Stimulated activated CD4-positive, alpha-beta T cell treated with anti-CD3 and anti-CD28 coated beads, Interleukin-4, amount 100 ng/mL, for 48 hours (primary cell): ENCODE data around the gene NPAT.

ENCODE experiments used
- DNase-seq, 2 donors: peaks; one replicate each; pipeline ENCODE4 v3.0.0-alpha.2; 2020; ENCODE audit warnings: low read depth in 2 of 2

NPAT gene

DNA sequence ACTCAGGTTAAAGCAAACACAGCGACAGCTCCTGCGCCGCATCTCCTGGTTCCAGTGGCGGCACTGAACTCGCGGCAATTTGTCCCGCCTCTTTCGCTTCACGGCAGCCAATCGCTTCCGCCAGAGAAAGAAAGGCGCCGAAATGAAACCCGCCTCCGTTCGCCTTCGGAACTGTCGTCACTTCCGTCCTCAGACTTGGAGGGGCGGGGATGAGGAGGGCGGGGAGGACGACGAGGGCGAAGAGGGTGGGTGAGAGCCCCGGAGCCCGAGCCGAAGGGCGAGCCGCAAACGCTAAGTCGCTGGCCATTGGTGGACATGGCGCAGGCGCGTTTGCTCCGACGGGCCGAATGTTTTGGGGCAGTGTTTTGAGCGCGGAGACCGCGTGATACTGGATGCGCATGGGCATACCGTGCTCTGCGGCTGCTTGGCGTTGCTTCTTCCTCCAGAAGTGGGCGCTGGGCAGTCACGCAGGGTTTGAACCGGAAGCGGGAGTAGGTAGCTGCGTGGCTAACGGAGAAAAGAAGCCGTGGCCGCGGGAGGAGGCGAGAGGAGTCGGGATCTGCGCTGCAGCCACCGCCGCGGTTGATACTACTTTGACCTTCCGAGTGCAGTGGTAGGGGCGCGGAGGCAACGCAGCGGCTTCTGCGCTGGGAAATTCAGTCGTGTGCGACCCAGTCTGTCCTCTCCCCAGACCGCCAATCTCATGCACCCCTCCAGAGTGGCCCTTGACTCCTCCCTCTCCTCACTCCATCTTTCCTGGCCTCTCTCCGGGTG lies at the start of gene NPAT, which contains the start of gene ATM:
Gene NPAT (minus strand): TSS at position 65 of the 774 bp plus-strand sequence. CDS start 102 bp downstream, outside the sequence.
Gene ATM (plus strand): TSS at position 494 of the 774 bp plus-strand sequence. CDS start 4,558 bp downstream, outside the sequence.
- DNase-seq = peak; percentile 94 to 98

DNA sequence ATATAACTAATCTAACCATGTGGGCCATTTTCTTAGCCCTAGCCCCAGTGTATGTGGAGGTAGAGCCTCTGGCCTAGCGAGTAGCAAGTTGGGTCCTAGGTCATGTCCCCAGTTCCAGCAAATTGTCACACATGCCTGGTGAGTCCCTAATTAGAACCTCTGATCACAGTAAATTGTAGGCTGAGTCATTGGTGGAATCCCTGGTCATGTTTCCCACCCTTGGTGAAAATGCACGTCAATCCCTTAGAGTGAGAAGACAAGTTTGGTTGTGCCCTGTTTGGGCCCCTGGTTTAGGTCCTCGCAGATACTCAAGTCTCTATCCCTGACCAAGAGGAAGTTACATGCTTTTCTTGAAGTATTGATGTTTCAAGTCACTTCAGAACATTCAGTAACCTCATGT lies 47.1 kb upstream of the NPAT start:
- DNase-seq = no peak

DNA sequence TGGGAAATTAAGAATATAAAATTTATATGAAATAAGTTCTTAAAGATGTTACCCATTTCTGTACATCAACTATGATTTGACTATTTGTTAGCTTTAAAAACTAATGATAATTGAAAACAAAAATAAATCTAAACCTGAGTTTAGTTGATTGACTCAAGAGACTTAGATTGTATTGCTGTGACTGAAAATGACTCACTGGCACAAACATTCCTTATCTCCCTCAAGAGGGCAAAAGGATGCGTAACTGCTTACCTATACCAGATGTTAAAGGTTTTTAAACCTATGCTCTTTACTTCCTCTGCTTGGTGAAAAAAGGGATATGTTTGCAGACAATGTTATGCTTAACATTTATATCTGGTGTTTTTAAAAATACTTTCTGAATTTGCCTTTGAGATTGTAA lies 30.7 kb upstream of the NPAT start:
- DNase-seq = no peak

DNA sequence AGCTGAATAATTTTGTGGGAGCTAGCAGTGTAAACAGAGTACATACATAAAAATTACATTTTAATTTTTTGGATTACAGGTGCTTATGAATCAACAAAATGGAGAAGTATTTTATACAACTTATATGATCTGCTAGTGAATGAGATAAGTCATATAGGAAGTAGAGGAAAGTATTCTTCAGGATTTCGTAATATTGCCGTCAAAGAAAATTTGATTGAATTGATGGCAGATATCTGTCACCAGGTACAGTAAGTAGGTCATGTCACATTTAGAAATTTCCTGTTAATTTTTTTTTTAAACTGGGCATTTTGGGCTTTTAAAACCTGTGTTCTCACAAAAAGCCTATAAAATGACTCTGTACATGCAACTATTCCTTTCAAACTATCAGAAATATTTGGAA lies 24.4 kb upstream of the NPAT start:
- DNase-seq = no peak

DNA sequence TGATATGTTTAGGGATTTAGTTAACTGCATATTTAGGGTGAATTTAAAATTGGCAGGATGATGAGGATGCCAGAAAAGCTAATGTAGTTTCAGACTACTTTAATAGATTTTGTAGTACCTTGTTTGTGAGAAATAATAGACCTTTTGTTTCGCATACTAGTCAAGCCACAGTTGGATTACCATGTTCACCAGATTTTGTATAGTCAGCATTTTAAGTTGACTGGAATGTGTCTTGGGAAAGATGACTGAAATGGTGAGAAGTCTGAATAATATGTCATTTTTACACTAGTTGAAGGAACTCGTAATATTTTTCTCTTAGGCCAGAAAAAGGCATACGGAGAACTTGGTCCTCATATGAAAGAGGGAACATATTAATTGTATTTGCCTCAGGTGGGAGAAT lies 23.9 kb upstream of the NPAT start:
- no peak for DNase-seq

DNA sequence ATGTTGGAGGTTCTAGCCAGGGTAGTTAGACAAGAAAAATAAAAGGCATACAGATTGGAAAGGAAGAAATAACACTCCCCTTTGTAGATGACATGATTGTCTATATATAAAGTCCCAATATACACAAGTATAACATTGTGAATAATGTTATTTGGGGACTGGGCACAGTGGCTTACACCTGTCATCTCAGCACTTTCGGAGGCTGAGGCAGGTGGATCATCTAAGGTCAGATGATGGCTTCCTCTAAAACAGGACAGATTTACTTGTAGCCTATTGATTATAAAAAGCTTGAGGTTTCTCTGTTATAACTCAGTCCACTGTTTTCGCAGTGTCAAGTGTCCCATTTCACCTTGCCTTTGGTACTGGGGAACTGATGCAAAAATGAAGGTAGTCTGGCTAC lies 20.0 kb upstream of the NPAT start:
- no peak for DNase-seq

DNA sequence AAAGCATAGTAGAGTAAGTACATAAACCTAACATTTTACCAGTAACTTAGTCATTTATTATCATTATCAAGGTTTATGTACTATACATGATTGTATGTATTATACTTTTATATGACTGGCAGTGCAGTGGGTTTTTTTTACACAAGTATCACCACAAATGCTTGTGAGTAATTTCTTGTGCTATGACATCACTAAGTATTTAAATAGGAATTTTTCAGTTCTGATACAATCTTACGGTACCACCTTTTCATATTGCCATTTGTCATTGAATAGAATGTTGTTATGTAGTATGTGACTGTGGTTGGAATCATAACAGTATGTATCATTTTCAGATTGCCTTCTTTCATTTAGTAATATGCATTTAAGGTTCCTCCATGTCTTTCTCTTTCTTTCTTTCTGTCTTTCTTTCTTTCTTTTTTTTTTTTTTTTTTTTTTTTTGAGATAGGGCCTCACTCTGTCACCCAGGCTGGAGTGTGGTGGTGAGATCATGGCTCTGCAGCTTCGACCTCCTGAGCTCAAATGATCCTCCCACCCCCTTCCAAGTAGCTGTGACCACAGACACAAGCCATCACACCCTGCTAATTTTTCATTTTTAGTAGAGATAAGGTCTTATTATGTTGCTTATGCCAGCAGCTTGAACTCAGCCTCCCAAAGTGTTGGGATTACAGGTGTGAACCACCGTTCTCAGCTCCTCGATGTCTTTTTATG lies 19.0 kb upstream of the NPAT start:
- DNase-seq = peak in 1 of 2 donors; percentile 32

DNA sequence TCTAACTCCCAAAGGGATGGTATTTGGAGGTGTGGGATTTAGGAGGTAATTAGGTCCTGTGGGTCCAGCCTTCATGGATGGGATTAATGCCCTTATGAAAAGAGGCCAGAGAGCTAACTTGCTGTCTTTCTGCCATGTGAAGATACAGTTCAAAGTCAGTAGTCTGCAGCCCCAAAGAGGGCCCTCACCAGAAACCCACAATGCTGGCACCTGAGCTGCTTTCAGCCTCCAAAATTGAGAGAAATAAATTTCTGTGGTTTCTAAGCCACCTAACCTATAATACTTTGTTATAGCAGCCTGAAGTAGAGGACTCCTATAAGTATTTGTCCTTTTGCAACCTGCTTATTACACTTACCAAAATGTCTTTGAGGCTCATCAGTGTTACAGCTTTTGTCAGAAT lies 16.6 kb upstream of the NPAT start:
- no peak for DNase-seq

DNA sequence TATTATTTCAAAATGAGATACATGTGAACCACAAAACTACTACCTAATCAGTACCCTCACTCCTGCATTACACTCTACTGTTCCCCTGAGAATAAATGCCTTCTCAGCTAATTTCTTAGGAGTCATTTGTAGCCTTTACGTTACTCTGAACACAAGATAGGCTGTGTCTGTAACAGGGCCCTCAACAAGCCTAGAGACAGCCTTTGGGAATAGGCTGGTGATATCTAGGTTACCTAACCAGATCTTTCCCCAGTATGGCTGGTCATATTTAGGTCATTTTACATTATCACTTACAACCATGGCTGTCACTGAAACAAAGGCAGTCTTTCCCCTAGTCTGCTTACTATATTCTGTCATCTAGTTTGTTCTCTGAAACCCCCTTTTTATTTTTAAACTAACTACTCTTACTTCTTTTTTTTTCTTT lies 14.6 kb upstream of the NPAT start:
- DNase-seq = no peak

DNA sequence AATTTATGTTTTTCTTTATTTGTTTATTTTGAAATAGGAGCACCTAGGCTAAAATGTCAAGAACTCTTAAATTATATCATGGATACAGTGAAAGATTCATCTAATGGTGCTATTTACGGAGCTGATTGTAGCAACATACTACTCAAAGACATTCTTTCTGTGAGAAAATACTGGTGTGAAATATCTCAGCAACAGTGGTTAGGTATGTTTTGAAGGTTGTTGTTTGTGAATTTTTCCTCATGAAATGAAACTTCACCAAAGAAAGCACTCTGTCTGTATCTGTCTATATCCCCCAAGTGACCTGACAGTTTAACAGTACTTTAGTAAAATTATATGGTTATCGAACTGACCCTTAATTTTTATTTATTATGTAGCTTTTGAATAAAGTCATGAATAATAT lies 13.2 kb upstream of the NPAT start:
- DNase-seq = no peak

DNA sequence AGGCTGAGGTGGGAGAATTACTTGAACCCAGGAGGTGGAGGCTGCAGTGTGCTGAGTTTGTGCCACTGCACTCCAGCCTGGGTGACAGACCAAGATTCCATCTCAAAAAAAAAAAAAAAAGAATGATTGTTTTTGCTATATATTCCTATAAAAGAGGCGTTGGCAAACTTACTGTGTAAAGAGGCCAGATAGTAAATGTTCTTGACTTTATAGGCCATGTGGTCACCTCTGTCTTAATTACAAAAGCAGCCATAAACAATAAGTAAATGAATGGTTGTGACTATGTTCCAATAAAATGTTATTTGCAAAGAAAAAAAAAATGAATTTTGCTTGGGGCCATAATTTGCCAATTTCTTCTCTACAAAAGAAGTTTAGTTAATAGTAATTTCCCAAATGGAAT lies 12.8 kb upstream of the NPAT start:
- DNase-seq = no peak

DNA sequence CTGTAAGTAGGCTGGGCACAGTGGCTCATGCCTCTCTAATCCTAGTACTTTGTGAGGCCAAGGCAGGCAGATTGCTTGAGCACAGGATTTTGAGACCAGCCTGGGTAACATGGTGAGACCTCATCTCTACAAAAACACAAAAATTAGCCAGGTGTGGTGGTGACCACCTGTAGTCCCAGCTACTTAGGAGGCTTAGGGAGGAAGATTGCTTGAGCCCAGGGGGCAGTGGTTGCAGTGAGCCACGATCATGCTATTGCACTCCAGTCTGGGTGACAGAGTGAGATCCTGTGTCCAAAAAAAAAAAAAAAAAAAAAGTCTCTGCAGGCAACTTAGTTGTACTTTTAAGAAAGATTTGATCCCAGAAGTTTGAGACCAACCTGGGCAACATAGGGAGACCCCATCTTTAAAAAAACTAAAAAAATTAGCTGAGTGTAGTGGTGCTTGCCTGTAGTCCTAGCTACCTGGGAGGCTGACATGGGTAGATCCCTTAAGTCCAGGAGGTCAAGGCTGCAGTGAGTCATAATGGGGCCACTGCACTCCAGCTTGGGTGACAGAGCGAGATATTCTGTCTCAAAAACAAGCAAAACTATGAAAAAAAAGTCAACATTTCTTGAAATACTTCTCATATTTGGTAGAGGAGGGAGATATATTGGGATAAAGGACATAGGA lies 11.0 kb upstream of the NPAT start:
- no peak for DNase-seq

DNA sequence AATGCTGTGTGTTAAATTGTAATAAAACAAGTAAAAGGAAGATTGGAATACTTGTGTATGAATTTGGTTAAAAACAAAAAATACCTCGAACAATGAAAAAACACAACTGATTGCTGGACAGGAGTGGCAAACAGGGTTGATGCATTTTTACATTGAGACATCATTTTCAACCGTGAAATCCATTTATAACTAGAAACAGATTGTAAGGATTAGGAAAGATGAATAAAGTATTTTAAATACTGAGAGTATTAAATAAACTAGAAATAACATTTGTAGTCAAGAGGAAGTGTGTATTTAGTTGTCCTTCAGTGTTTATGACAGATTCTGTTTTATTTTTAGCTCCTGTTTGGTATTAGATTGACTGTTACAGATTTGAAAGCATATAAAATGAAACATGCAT lies 5.8 kb upstream of the NPAT start:
- no peak for DNase-seq

DNA sequence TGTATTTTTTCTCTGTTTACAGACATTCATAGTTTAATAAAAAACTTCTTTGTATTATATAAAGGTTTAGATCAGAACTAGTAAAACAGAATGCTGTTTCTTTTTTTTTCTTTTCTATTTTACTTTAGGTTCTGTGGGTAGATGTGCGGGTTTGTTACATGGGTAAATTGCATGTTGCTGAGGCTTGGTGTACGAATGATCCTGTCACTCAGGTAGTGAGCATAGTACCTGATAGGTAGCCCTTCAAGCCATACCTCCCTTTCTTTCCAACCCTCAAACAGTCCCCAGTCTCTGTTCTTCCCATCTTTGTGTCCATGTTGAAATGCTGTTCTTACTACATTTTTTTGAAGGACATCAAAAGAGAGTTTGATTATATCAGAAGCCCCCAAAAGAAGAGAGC lies 3.6 kb upstream of the NPAT start:
- no peak for DNase-seq

DNA sequence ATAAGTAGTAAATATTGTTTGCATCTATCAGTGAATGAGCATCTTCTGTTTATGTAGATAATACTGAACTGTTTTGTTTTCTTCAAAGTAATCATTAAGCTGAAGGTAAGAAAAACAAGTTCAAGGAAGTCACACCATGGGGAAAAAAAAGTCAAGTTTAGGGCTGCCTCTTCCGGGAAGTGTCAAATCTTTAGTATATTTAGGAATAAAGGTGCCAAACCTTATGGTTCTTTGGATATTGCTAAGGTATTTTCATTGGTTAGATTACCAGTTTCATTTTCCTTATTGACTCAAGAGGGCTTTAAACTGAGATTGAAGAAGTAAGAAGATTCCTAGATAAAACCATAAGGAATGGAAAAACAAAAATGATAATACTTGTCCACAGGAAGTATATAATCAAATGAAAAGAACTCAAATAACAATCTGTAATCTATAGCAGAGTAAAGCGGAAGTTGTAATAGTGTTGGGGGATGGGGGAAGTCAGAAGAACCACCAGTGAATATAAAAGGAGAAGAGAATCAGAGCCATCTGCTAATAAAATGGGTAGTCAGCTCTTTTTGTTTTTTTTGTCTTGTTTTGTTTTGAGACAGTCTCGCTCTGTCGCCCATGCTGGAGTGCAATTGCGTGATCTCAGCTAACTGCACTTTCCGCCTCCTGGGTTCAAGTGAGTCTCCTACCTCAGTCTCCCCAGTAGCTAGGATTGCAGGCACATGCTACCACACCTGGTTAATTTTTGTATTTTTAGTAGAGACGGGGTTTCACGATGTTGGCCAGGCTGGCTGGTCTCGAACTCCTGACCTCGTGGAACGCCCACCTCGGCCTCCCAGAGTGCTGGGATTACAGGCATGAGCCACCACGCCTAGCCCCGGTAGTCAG lies 2.7 kb upstream of the NPAT start:
- peak in 1 of 2 donors; percentile 25 for DNase-seq

DNA sequence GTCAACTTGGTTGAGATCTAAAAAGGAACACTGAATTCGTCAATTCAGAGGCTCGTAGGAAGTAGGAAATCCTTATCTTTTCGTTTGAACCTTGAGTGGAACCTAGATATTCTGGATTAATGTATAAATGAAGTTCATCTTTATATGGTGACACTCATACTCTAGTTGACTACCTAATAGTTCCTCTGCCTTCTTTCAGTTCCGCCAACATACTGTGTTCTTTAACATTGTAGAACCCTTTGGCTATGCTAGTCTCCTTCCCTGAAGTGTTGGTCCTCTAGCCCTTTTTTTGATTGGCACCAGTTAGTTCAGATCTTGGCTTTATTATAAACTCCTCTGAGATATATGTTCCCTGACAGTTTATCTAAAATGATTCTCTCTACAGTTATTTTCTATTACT lies 1.9 kb upstream of the NPAT start:
- DNase-seq = no peak

DNA sequence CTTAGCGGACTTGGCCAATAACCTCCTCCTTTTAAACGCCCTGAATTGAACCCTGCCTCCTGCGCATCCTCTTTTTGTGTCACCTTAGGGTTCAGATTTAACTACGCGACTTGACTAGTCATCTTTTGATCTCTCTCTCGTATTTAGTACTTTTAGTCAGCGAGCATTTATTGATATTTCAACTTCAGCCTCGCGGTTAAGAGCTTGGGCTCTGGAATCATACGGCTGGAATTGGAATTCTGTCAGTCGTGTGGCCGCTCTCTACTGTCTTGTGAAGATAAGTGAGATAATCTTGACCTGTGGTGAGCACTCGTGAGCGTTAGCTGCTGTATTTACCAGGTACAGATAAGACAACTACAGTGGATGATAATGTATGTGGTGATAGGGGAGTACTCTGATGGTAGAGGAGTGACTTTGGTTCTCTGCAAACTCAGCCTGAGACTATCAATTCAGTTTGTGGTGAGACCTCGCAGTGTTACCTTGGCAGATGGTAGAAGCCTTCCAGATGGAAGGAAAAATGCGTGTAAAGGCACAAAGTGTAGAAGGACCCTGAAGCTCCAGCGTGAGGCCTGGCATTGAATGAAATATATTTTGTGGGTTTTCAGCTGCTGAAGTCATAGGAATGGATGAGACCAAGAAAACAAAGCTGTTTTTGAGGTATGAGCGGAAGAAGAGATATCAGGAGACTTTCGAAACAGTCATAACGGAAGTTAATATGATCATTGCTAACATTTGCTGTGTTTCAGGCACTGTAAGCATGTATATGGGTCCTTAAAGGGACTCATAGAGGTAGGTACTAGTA lies 1.1 kb upstream of the NPAT start:
- DNase-seq = peak; percentile 17 to 44

DNA sequence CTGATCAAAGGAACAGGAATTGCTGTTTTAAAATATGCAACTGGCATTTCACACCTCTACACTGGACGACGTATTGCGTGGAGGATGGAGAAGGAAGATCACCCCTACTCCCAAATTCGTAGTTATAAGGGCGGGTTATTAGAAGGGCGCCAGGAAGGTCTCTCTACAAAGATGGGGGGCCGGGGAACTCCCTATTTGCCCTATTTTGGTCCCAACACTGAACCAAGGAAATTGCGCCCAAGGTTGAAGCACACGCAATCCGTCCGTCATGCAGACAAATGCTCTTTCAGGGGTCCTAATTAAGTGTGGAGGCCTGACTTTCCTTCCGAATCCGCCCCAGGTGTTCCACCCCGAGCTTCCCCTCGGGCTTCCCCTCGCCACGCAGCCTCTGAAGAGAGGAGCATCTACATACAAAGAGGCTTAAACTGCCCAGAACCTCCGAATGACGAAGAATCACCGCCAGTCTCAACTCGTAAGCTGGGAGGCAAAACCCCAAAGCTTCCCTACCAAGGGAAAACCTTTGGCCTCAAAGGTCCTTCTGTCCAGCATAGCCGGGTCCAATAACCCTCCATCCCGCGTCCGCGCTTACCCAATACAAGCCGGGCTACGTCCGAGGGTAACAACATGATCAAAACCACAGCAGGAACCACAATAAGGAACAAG lies 396 bp downstream of the NPAT start:
- no peak for DNase-seq

DNA sequence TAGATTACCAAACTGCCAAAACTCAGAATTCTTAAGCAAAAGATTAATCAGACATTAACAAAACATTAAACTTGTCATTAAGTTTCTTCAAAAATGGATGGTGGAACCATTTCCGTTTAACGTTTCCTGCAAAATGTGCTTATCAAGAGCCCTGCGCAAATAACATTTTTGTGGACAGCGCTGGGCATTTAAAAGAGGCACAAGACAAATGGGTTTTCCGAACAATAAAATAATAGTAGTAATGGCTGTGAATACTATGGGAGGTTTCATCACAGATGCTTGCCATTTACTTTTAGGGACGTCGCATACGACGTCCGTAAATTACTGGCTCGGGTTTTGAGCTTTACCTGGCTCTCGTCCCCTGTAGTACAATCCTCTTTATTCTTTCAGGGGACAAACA lies 1.1 kb downstream of the NPAT start:
- no peak for DNase-seq

DNA sequence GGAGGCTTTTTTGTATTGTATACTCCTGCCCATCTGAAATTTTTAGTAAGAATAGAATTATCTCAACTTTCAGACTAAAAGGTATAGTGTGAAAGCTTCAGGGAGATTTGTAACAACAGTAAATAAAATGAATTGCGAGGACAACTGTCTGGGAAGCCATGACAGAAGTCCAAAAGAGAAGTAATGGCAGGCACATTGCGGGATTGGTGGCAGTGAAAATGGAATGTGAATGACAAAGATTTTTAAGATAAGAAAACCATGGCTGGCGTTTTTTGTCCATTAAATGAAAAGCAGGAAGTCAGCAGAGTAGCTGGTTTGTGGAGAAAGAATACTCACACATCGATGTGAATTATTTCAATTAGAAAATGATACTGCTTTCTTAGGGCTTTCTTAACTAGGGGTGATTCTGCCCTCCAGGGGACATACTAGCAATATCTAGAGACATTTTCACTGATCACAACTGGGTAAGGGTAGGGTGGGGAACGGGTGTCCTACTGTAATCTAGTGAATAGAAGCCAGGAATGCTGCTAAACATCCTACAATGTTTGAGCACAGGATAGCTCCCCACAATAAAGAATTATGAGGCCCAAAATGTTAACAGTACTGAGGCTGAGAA lies 1.6 kb downstream of the NPAT start:
- DNase-seq = no peak
